C4-2B (cell line): ENCODE results near the gene ZNF532.

ENCODE experiments used
- ZFX ChIP-seq: fragments of 450-650 bp; IDR thresholded peaks from 2 replicates; pipeline ENCODE4 v1.6.1; 2017
- TF ChIP-seq, protein P1 (sequence below): fragments of 450-650 bp; conservative IDR thresholded peaks from 2 replicates; pipeline ENCODE4 v1.5.1; 2017; ENCODE audit warnings: mild to moderate bottlenecking

DNA sequence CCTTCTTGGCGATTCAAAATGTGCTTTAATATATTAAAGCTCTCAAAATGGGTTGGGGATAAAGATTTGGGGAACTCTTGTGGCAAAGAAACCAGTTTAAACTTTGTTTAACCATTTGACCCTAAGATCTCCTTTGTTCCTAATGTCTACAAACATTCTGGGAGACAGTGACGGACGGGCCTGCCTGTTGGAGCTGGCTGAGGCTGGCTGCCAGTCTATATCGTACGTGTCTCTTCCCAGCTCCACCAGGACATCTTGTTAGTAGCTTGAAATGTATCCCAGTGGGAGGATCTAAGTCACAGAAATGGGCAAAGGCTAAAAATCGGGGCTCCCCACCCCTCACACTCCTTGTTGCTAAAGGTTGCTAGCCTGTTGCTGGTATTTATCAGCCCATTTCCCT, 30.7 kb downstream of the ZNF532 start:
- TF ChIP-seq, protein P1, sequence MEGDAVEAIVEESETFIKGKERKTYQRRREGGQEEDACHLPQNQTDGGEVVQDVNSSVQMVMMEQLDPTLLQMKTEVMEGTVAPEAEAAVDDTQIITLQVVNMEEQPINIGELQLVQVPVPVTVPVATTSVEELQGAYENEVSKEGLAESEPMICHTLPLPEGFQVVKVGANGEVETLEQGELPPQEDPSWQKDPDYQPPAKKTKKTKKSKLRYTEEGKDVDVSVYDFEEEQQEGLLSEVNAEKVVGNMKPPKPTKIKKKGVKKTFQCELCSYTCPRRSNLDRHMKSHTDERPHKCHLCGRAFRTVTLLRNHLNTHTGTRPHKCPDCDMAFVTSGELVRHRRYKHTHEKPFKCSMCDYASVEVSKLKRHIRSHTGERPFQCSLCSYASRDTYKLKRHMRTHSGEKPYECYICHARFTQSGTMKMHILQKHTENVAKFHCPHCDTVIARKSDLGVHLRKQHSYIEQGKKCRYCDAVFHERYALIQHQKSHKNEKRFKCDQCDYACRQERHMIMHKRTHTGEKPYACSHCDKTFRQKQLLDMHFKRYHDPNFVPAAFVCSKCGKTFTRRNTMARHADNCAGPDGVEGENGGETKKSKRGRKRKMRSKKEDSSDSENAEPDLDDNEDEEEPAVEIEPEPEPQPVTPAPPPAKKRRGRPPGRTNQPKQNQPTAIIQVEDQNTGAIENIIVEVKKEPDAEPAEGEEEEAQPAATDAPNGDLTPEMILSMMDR = no peak
- no peak for TF ChIP-seq ZFX
